T-cell (primary cell): ENCODE measurements around the gene BNC2. TPM values are rescaled to one million over a fixed set of nuclear protein-coding genes. Genes with fewer than 3 reads are reported as not detected.

ENCODE experiments used
- ATAC-seq, 4 experiments: fragments of 200-7000 bp in 3 of 4; fragments of 150-1000 bp in 1 of 4; cut with Tn5 transposase; replicated peaks in 1 of 4; 1 replicate in 3 of 4; 2 replicates in 1 of 4; pipeline ENCODE4 v1.10.0; 2021; ENCODE audit warnings: moderate library complexity in 3 of 4, mild to moderate bottlenecking in 2 of 4, moderate number of reproducible peaks in 1 of 4
- CTCF ChIA-PET, 2 donors: fragments of 300-600 bp; sonication (Branson Sonifier 250); formaldehyde crosslinking; loops; one replicate each; lab custom pipeline; 2022; ENCODE audit warnings: antibody characterized with exemption in 2 of 2; lab: Charles Lee
- POLR2A ChIA-PET, 2 donors: fragments of 300-600 bp; sonication (Branson Sonifier 250); formaldehyde crosslinking; loops; one replicate each; lab custom pipeline; 2022; ENCODE audit warnings: antibody characterized with exemption in 2 of 2; lab: Charles Lee
- DNase-seq, 35 experiments: peaks; one replicate each; pipeline versions ENCODE4 v3.0.0 to v3.0.0-alpha.2; 2013 to 2023
- H3K27ac ChIP-seq: one replicate; pipeline ENCODE4 v1.5.1; 2013; ENCODE audit warnings: low read length
- H3K27me3 ChIP-seq, 2 experiments: replicated peaks in 1 of 2; 1 replicate in 1 of 2; 2 replicates in 1 of 2; pipeline versions ENCODE4 v1.6.1 to v1.7.0; 2013; ENCODE audit warnings: low read length in 1 of 2, mixed read lengths in 1 of 2; ENCODE audit not compliant: control insufficient read depth in 2 of 2, insufficient read depth in 2 of 2; ENCODE audit errors: extremely low read depth in 1 of 2
- H3K36me3 ChIP-seq, 2 donors: 1 replicate in 1 of 2; 2 replicates in 1 of 2; pipeline versions ENCODE4 v1.6.1 to v1.7.0; 2013; ENCODE audit warnings: low read length in 1 of 2; ENCODE audit not compliant: control insufficient read depth in 2 of 2, insufficient read depth in 1 of 2; ENCODE audit errors: extremely low read depth in 1 of 2
- H3K4me1 ChIP-seq, 2 experiments: 1 replicate in 1 of 2; 2 replicates in 1 of 2; pipeline versions ENCODE4 v1.6.1 to v1.7.0; 2013; ENCODE audit warnings: low read length in 2 of 2, mixed read lengths in 1 of 2; ENCODE audit not compliant: insufficient read depth in 2 of 2, control insufficient read depth in 1 of 2; ENCODE audit errors: extremely low read depth in 1 of 2
- H3K4me3 ChIP-seq, 2 donors: 1 replicate in 1 of 2; 2 replicates in 1 of 2; pipeline versions ENCODE4 v1.5.1 to v1.7.0; 2013; ENCODE audit warnings: mild to moderate bottlenecking in 2 of 2, low read length in 1 of 2, moderate library complexity in 1 of 2; ENCODE audit not compliant: control insufficient read depth in 1 of 2; ENCODE audit errors: extremely low read depth in 1 of 2
- H3K9me3 ChIP-seq: 2 replicates; pipeline ENCODE4 v1.7.0; 2013
- H3K27ac Mint-ChIP-seq, 2 donors: one replicate each; pipeline ENCODE4 v1.8.0; 2020 to 2021; ENCODE audit warnings: mild to moderate bottlenecking in 2 of 2, mixed read lengths in 2 of 2
- H3K27me3 Mint-ChIP-seq, 2 donors: one replicate each; pipeline ENCODE4 v1.8.0; 2021 to 2022; ENCODE audit warnings: mixed read lengths in 2 of 2
- H3K36me3 Mint-ChIP-seq: one replicate; pipeline ENCODE4 v1.8.0; 2021; ENCODE audit warnings: mixed read lengths
- H3K4me1 Mint-ChIP-seq, 3 donors: one replicate each; pipeline ENCODE4 v1.8.0; 2020 to 2022; ENCODE audit warnings: mixed read lengths in 3 of 3, mild to moderate bottlenecking in 1 of 3
- H3K4me3 Mint-ChIP-seq, 3 donors: one replicate each; pipeline ENCODE4 v1.8.0; 2020 to 2022; ENCODE audit warnings: mild to moderate bottlenecking in 3 of 3, mixed read lengths in 3 of 3, moderate library complexity in 3 of 3
- H3K9me3 Mint-ChIP-seq, 3 donors: one replicate each; pipeline ENCODE4 v1.8.0; 2020 to 2022; ENCODE audit warnings: mixed read lengths in 3 of 3
- WGBS: methylation state at CpG from one replicate; pipeline ENCODE4 v1.1.5; 2013; ENCODE audit warnings: missing lambda C conversion rate; ENCODE audit not compliant: insufficient coverage; 5-methylcytosine and 5-hydroxymethylcytosine counted together
- total RNA-seq, 35 experiments: library from RNA in 6 of 35; stranded (reverse) in 6 of 35; fragments of 120-200 nt in 1 of 35; gene quantifications; one replicate each; pipeline versions ENCODE4 v1.2.1 to v1.2.4 and lab custom pipeline; 2013 to 2026

Gene BNC2
- total RNA-seq, 5 donors from 2014 or later (not counting 1 experiment from before 2014, with no cell fraction given) = 0.03 to 2.1 (median 0.57) TPM

DNA sequence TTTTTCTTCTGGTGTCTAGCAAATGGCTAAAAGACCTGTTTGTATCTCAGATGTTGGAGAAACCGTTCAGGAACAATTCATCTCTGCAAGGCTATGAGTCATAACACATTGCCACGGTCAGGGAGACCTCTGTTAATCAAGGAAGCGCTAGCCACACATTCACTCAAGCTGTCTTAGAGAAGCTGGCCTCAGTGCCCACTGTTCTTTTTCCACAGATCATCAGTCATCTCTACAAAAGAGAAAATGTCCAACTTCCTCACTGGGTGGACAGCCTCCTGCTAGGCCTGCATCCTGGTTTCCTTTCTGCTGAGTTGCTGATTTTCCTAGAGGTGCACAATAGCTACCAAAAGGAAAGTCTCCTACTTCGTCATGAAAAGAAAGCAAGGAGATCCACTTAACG, 360.5 kb downstream of the BNC2 start:
- H3K4me1 ChIP-seq = no peaks in the 10 kb centered on the region
- H3K27me3 Mint-ChIP-seq = no peaks in the 10 kb centered on the region
- no peak overlapping the region for H3K27ac Mint-ChIP-seq
- DNase-seq (no peak), ATAC-seq (no peak)
- no peaks in the 10 kb centered on the region for H3K36me3 Mint-ChIP-seq
- H3K4me3 Mint-ChIP-seq = no peak overlapping the region
- H3K9me3 Mint-ChIP-seq = peaks cover 8 to 13% (median 10%) of the 10 kb centered on the region in 3 donors
- ChIA-PET POLR2A (no interaction called here), CTCF (no interaction called here)
- no peaks in the 10 kb centered on the region for H3K27me3 ChIP-seq
- 93% methylated on average over 2 of the region's 5 CpGs for WGBS
- no peaks in the 10 kb centered on the region for H3K9me3 ChIP-seq
- no peak overlapping the region for H3K27ac ChIP-seq
- H3K4me3 ChIP-seq = no peak overlapping the region
- no peaks in the 10 kb centered on the region for H3K4me1 Mint-ChIP-seq
- H3K36me3 ChIP-seq = no peaks in the 10 kb centered on the region

DNA sequence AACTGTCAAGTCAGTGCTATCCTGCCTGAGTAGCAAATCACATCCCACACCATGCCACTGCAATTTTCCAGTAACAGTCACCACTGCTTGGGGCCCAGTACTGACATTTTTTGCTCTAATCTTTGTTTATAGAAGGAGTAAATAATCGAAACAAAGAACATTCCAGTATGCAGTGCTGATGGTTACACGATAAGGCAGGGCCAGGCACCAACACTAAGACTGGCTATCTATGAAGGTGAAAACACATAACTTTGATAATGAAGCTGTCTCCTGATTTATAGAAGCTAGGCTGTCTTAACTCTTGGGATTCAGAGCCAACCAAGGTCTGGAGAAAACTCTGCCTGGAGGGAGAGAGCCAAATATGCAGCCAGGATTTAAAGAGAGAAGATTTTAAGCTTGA, 365.3 kb downstream of the BNC2 start:
- POLR2A ChIA-PET = no interaction called here
- H3K27me3 Mint-ChIP-seq = no peaks in the 10 kb centered on the region
- H3K4me3 ChIP-seq = no peak overlapping the region
- H3K36me3 Mint-ChIP-seq = no peaks in the 10 kb centered on the region
- H3K9me3 Mint-ChIP-seq = peaks cover 7 to 20% (median 8%) of the 10 kb centered on the region in 3 donors
- DNase-seq = no peak
- CTCF ChIA-PET = no interaction called here
- ATAC-seq = no peak
- no peak overlapping the region for H3K4me3 Mint-ChIP-seq
- H3K27ac ChIP-seq = no peak overlapping the region
- H3K27ac Mint-ChIP-seq = no peak overlapping the region
- no peaks in the 10 kb centered on the region for H3K27me3 ChIP-seq
- no peaks in the 10 kb centered on the region for H3K9me3 ChIP-seq
- no peaks in the 10 kb centered on the region for H3K4me1 ChIP-seq
- 100% methylated on average over 1 of the region's 2 CpGs for WGBS
- H3K36me3 ChIP-seq = no peaks in the 10 kb centered on the region
- H3K4me1 Mint-ChIP-seq = no peaks in the 10 kb centered on the region

DNA sequence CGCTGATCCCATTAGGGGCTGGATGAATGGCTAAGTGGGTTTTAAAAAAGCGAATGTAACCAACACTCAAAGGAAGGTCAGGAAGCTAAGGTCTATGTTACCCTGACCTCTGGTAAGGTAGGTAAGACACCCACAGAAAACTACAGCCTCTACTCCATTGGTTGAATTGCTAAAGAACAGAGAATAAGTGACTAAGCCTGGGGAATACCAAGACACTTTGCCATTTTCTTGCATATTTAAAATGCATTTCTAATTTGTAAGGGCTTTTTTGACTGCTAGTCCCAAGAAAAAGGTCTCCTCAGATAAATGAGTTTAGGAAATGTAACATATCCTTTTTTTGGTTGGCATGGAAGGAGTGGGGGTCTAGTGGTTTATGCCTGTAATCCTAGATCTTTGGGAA, 368.7 kb downstream of the BNC2 start:
- Histone ChIP-seq H3K27me3 (no peaks in the 10 kb centered on the region), H3K4me3 (no peak overlapping the region), H3K27ac (no peak overlapping the region), H3K9me3 (no peaks in the 10 kb centered on the region), H3K4me1 (no peaks in the 10 kb centered on the region), H3K36me3 (no peaks in the 10 kb centered on the region)
- POLR2A ChIA-PET = no interaction called here
- Mint-ChIP-seq H3K27me3 (no peaks in the 10 kb centered on the region), H3K9me3 (peaks cover 2 to 13% (median 5%) of the 10 kb centered on the region in 3 donors), H3K4me1 (no peaks in the 10 kb centered on the region), H3K27ac (no peak overlapping the region), H3K36me3 (no peaks in the 10 kb centered on the region), H3K4me3 (no peak overlapping the region)
- ATAC-seq = no peak
- DNase-seq = no peak
- CTCF ChIA-PET = no interaction called here
- WGBS = no CpG with 5 or more reads among the region's 2 CpGs

DNA sequence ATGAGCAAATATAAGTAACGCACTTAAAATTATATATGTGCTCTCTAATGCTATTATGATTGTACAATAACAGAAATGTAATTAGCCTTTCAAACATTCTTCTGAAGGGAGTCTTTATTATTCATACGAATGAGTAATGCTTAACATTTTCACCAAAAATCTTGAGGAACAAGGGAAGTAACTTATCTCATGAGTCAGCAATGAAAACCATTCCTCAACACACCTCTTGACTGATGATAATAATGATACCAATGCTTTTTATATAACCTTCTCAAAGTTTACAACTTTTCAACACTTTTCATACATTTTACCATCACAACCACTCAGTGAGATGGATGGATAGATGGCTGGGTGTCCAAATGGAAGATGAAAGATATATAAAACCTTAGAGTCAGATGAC, 369.3 kb downstream of the BNC2 start:
- DNase-seq (no peak), ATAC-seq (no peak)
- Mint-ChIP-seq H3K27me3 (no peaks in the 10 kb centered on the region), H3K9me3 (peaks cover 2 to 13% (median 5%) of the 10 kb centered on the region in 3 donors), H3K4me3 (no peak overlapping the region), H3K27ac (no peak overlapping the region), H3K4me1 (no peaks in the 10 kb centered on the region), H3K36me3 (no peaks in the 10 kb centered on the region)
- no peaks in the 10 kb centered on the region for H3K36me3 ChIP-seq
- ChIA-PET CTCF (no interaction called here), POLR2A (no interaction called here)
- no peak overlapping the region for H3K27ac ChIP-seq
- H3K4me3 ChIP-seq = no peak overlapping the region
- H3K27me3 ChIP-seq = no peaks in the 10 kb centered on the region
- H3K4me1 ChIP-seq = no peaks in the 10 kb centered on the region
- H3K9me3 ChIP-seq = no peaks in the 10 kb centered on the region
- no CpG with 5 or more reads among the region's 2 CpGs for WGBS

DNA sequence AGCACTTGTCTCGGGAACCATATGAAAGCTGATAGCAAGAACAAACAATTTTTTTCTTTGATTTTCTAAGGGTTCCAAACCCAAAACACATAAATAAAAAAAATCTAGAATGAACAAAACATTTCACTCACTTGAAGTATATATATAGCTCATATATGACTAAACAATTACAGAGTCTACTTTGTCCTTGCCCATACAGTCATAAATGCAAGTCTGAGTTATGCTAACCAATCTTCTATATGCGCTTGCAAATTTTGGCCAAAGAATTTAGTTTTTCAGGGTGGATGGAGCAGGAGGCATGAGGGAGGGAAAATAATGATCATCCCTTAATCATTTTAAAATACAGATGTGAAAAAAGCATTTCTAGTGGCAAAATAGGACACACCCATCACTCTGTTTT, 370.1 kb downstream of the BNC2 start:
- H3K36me3 Mint-ChIP-seq = no peaks in the 10 kb centered on the region
- H3K27ac ChIP-seq = no peak overlapping the region
- no peak overlapping the region for H3K4me3 Mint-ChIP-seq
- H3K27ac Mint-ChIP-seq = no peak overlapping the region
- no peaks in the 10 kb centered on the region for H3K4me1 ChIP-seq
- no CpG with 5 or more reads among the region's 2 CpGs for WGBS
- no peaks in the 10 kb centered on the region for H3K27me3 Mint-ChIP-seq
- ChIA-PET CTCF (no interaction called here), POLR2A (no interaction called here)
- DNase-seq = no peak
- H3K9me3 ChIP-seq = no peaks in the 10 kb centered on the region
- no peaks in the 10 kb centered on the region for H3K27me3 ChIP-seq
- no peak for ATAC-seq
- no peaks in the 10 kb centered on the region for H3K4me1 Mint-ChIP-seq
- peaks cover 0 to 13% (median 5%) of the 10 kb centered on the region in 3 donors for H3K9me3 Mint-ChIP-seq
- no peak overlapping the region for H3K4me3 ChIP-seq
- no peaks in the 10 kb centered on the region for H3K36me3 ChIP-seq

DNA sequence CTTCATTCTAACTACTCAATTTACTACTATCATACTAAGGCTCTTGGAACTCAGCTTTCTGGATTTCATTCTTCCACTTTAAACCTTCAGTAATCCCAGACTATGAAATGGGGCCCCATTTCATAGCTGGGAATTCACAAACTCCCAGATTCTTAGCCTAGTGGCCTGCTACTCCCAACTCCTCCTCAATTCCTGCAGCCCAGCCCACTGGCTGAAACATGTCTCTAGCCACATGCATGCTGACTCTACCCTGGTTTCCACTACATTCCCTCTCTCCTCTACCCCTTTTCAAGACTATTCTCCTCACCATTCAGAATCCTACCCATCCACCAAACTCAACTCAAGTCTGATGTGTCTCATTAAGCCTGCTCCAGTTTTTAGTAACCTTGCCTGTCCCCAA, 370.6 kb downstream of the BNC2 start:
- H3K9me3 ChIP-seq = no peaks in the 10 kb centered on the region
- no peak overlapping the region for H3K27ac ChIP-seq
- ATAC-seq = no peak
- no peak for DNase-seq
- no peaks in the 10 kb centered on the region for H3K4me1 ChIP-seq
- CTCF ChIA-PET = interaction anchor here in 1 of 2 donors (0.7 kb wide), 1 partner anchor 94 kb away, joined by 7 read pairs; no protein-coding TSS in a partner anchor
- H3K27me3 ChIP-seq = no peaks in the 10 kb centered on the region
- Mint-ChIP-seq H3K9me3 (peaks cover 0 to 13% (median 5%) of the 10 kb centered on the region in 3 donors), H3K4me1 (no peaks in the 10 kb centered on the region), H3K4me3 (no peak overlapping the region), H3K27ac (no peak overlapping the region), H3K27me3 (no peaks in the 10 kb centered on the region), H3K36me3 (no peaks in the 10 kb centered on the region)
- H3K36me3 ChIP-seq = no peaks in the 10 kb centered on the region
- no peak overlapping the region for H3K4me3 ChIP-seq
- POLR2A ChIA-PET = no interaction called here

DNA sequence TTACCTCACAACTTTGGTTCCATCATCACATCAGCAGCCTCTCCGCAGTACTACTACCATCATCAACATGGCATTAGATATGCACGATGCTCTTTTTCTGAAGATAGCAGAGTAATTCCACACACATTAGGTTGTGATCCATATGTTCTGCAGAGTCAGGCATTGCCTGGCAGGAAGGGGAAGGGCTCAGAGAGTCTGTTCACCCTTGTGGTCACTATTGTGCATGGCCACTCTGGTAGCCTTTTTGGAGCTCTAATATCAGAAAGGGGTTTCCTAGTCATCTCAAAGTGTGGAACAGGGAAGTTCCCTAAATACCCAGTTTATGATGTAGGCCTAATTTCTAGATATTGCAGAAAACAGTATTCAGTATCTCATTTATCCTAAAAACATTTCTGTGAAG, 373.6 kb downstream of the BNC2 start:
- Mint-ChIP-seq H3K4me1 (no peaks in the 10 kb centered on the region), H3K36me3 (no peaks in the 10 kb centered on the region), H3K9me3 (peaks cover 0 to 14% (median 7%) of the 10 kb centered on the region in 3 donors), H3K27ac (no peak overlapping the region), H3K4me3 (no peak overlapping the region), H3K27me3 (no peaks in the 10 kb centered on the region)
- POLR2A ChIA-PET = no interaction called here
- CTCF ChIA-PET = no interaction called here
- no peak for ATAC-seq
- no peaks in the 10 kb centered on the region for H3K36me3 ChIP-seq
- H3K4me3 ChIP-seq = no peak overlapping the region
- WGBS = 100% methylated on average over 1 of the region's 2 CpGs
- H3K9me3 ChIP-seq = no peaks in the 10 kb centered on the region
- no peak for DNase-seq
- no peak overlapping the region for H3K27ac ChIP-seq
- H3K27me3 ChIP-seq = no peaks in the 10 kb centered on the region
- H3K4me1 ChIP-seq = no peaks in the 10 kb centered on the region
